Breast epithelium (tissue), 3 donors: Measurements from ENCODE around the gene RAB32.

Experiments
- POLR2A ChIP-seq: fragments of 450-650 bp; IDR thresholded peaks from one replicate; pipeline ENCODE4 v1.6.1; 2016; ENCODE audit warnings: antibody characterized with exemption, mild to moderate bottlenecking, moderate library complexity
- POLR2AphosphoS5 ChIP-seq, 3 donors: sonication (generic); formaldehyde crosslinking; IDR thresholded peaks; one replicate each; pipeline ENCODE4 v1.6.1; 2017; ENCODE audit warnings: antibody characterized with exemption in 3 of 3
- TF ChIP-seq, protein P1 (sequence below), 3 donors: fragments of 450-650 bp; IDR thresholded peaks; one replicate each; pipeline ENCODE4 v1.5.1; 2016 to 2017; ENCODE audit warnings: antibody characterized with exemption in 3 of 3, mild to moderate bottlenecking in 3 of 3, moderate library complexity in 3 of 3

GRCh38 chr6:146532702-146533101, 10.9 kb upstream of the RAB32 start:
- TF ChIP-seq, protein P1, sequence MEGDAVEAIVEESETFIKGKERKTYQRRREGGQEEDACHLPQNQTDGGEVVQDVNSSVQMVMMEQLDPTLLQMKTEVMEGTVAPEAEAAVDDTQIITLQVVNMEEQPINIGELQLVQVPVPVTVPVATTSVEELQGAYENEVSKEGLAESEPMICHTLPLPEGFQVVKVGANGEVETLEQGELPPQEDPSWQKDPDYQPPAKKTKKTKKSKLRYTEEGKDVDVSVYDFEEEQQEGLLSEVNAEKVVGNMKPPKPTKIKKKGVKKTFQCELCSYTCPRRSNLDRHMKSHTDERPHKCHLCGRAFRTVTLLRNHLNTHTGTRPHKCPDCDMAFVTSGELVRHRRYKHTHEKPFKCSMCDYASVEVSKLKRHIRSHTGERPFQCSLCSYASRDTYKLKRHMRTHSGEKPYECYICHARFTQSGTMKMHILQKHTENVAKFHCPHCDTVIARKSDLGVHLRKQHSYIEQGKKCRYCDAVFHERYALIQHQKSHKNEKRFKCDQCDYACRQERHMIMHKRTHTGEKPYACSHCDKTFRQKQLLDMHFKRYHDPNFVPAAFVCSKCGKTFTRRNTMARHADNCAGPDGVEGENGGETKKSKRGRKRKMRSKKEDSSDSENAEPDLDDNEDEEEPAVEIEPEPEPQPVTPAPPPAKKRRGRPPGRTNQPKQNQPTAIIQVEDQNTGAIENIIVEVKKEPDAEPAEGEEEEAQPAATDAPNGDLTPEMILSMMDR (IDR thresholded peaks at IDR 0.05), result no peak
- TF ChIP-seq POLR2A (no peak), POLR2AphosphoS5 (IDR thresholded peaks at IDR 0.05) (no peak)
